HepG2 (cell line): Measurements from ENCODE around the gene S100A16. TPM values are rescaled to one million over a fixed set of nuclear protein-coding genes. Genes with fewer than 3 reads are reported as not detected.

Experiments
- ATAC-seq: fragments of 200-7000 bp; cut with Tn5 transposase; 3 replicates; pipeline ENCODE4 v1.9.1; 2020; ENCODE audit warnings: mild to moderate bottlenecking, moderate library complexity
- BruUV-seq: library from RNA; stranded (reverse); fragments of 400-500 nt; replicated peaks from 2 replicates; lab custom pipeline; 2021; lab: Mats Ljungman, UMichigan
- CTCF ChIA-PET: fragments of 300-600 bp; formaldehyde crosslinking; extraction: SDS; loops from one replicate; lab custom pipeline; 2021; ENCODE audit warnings: low total read pairs, inconsistent platforms, low intra/inter-chr PET ratio; lab: Yijun Ruan, JAX
- POLR2A ChIA-PET: fragments of 350-600 bp; sonication (Branson Sonifier 250); formaldehyde crosslinking; loops from one replicate; lab custom pipeline; 2020; ENCODE audit warnings: antibody characterized with exemption, inconsistent platforms; lab: Yijun Ruan, JAX
- DNase-seq: peaks from one replicate; pipeline ENCODE4 v3.0.0-alpha.2; 2015; ENCODE audit warnings: low spot score
- FAIRE-seq: peaks from 3 replicates; lab custom pipeline; 2011; peaks lifted over from hg19 to GRCh38; lab: Jason Lieb, UNC
- H2AFZ ChIP-seq: one replicate; pipeline ENCODE4 v1.6.1; 2011; ENCODE audit warnings: low read length, inconsistent platforms
- H3K27ac ChIP-seq: fragments of 300-600 bp; 3 replicates; pipeline ENCODE4 v1.8.0; 2011; ENCODE audit warnings: mixed run types, mild to moderate bottlenecking, mixed read lengths, low read length, inconsistent platforms; ENCODE audit not compliant: insufficient read depth; ENCODE audit errors: extremely low read length
- H3K27me3 ChIP-seq, 2 experiments: fragments of 200-600 bp in 1 of 2; 2 replicates in 1 of 2; 3 replicates in 1 of 2; pipeline versions ENCODE4 v1.6.0 to v1.8.0; 2011; ENCODE audit warnings: low read length in 2 of 2, mild to moderate bottlenecking in 2 of 2, moderate library complexity in 2 of 2, inconsistent platforms in 1 of 2; ENCODE audit not compliant: insufficient read depth in 2 of 2, control insufficient read depth in 1 of 2
- H3K36me3 ChIP-seq, 2 experiments: fragments of 200-600 bp in 1 of 2; replicated peaks in 1 of 2; 2 replicates in 1 of 2; 3 replicates in 1 of 2; pipeline versions ENCODE4 v1.5.1 to v1.8.0; 2011; ENCODE audit warnings: low read length in 2 of 2, inconsistent platforms in 1 of 2; ENCODE audit not compliant: insufficient read depth in 2 of 2, control insufficient read depth in 1 of 2
- H3K4me1 ChIP-seq: 2 replicates; pipeline ENCODE4 v1.5.1; 2012; ENCODE audit warnings: low read length, inconsistent platforms; ENCODE audit not compliant: insufficient read depth
- H3K4me2 ChIP-seq: 2 replicates; pipeline ENCODE4 v1.6.0; 2011; ENCODE audit warnings: low read depth, low read length, inconsistent platforms
- H3K4me3 ChIP-seq, 3 experiments: fragments of 200-600 bp in 1 of 3; sonication (generic), shearing (Covaris generic) in 1 of 3; replicated peaks in 1 of 3; 2 replicates each; pipeline ENCODE4 v1.5.1; 2011 to 2016; ENCODE audit warnings: low read length in 3 of 3, inconsistent platforms in 2 of 3, low read depth in 2 of 3, mild to moderate bottlenecking in 2 of 3, control low read depth in 1 of 3, mixed read lengths in 1 of 3; ENCODE audit not compliant: insufficient read depth in 1 of 3
- H3K79me2 ChIP-seq: one replicate; pipeline ENCODE4 v1.6.1; 2011; ENCODE audit warnings: low read length, inconsistent platforms; ENCODE audit not compliant: insufficient read depth
- H3K9ac ChIP-seq: 2 replicates; pipeline ENCODE4 v1.6.0; 2011; ENCODE audit warnings: mild to moderate bottlenecking, low read depth, low read length, inconsistent platforms; ENCODE audit not compliant: insufficient read depth
- H3K9me3 ChIP-seq: 2 replicates; pipeline ENCODE4 v1.5.1; 2012; ENCODE audit warnings: mild to moderate bottlenecking, low read length
- H4K20me1 ChIP-seq: 2 replicates; pipeline ENCODE4 v1.6.0; 2011; ENCODE audit warnings: inconsistent platforms, mild to moderate bottlenecking, low read length, moderate library complexity; ENCODE audit not compliant: insufficient read depth
- HNRNPH1 ChIP-seq: fragments of 200-400 bp; formaldehyde crosslinking; optimal IDR thresholded peaks from 2 replicates; pipeline ENCODE3; 2017; ENCODE audit warnings: mild to moderate bottlenecking, low read depth, low read length
- KDM3A ChIP-seq: IDR thresholded peaks from 2 replicates; pipeline ENCODE4 v1.6.1; 2018; ENCODE audit warnings: low read depth, missing compliant biosample characterization
- KLF16 ChIP-seq, 2 experiments: sonication (generic) in 1 of 2; formaldehyde crosslinking in 1 of 2; IDR thresholded peaks; 2 replicates each; pipeline versions ENCODE4 v1.6.1 to v1.8.0; 2016 to 2023; ENCODE audit warnings: missing genetic modification reagents in 2 of 2, missing compliant biosample characterization in 1 of 2
- PAX8 ChIP-seq: sonication (generic); formaldehyde crosslinking; IDR thresholded peaks from 2 replicates; pipeline ENCODE4 v1.8.0; 2022; ENCODE audit warnings: mild to moderate bottlenecking, missing genetic modification reagents, borderline replicate concordance
- REPIN1 ChIP-seq: sonication (generic); formaldehyde crosslinking; IDR thresholded peaks from 2 replicates; pipeline ENCODE4 v1.8.0; 2022; ENCODE audit warnings: missing genetic modification reagents, low read depth, mild to moderate bottlenecking, borderline replicate concordance
- RXRB ChIP-seq: IDR thresholded peaks from 2 replicates; pipeline ENCODE4 v1.6.1; 2016; ENCODE audit warnings: borderline replicate concordance, missing genetic modification reagents, missing compliant biosample characterization
- STAT5B ChIP-seq: sonication (generic); formaldehyde crosslinking; IDR thresholded peaks from 2 replicates; pipeline ENCODE4 v1.4.0; 2020; ENCODE audit warnings: missing genetic modification reagents
- THAP7 ChIP-seq: sonication (generic); formaldehyde crosslinking; IDR thresholded peaks from 2 replicates; pipeline ENCODE4 v1.8.1; 2023; ENCODE audit warnings: mild to moderate bottlenecking, missing genetic modification reagents
- ZBTB3 ChIP-seq: sonication (generic); formaldehyde crosslinking; IDR thresholded peaks from 2 replicates; pipeline ENCODE4 v1.4.0; 2020; ENCODE audit warnings: low read depth, mild to moderate bottlenecking, moderate library complexity, missing genetic modification reagents, borderline replicate concordance
- ZFP91 ChIP-seq: sonication (generic); formaldehyde crosslinking; IDR thresholded peaks from 2 replicates; pipeline ENCODE4 v1.9.0; 2022; ENCODE audit warnings: missing genetic modification reagents, mild to moderate bottlenecking, borderline replicate concordance
- ZNF407 ChIP-seq: sonication (generic); formaldehyde crosslinking; IDR thresholded peaks from one replicate; pipeline ENCODE4 v1.5.1; 2020; ENCODE audit warnings: mild to moderate bottlenecking, missing genetic modification reagents; ENCODE audit errors: not compliant biosample characterization
- WGBS: methylation state at CpG from one replicate; pipeline ENCODE4 v1.1.6; 2017; ENCODE audit warnings: low lambda C conversion rate; 5-methylcytosine and 5-hydroxymethylcytosine counted together
- in situ Hi-C: cut with HindIII; loops from 2 replicates; pipeline ENCODE4 v1.10.0; 2017; ENCODE audit warnings: low pct_unique_long_range_greater_than_20kb; ENCODE audit not compliant: extremely low pct_ligation_motif_present
- intact Hi-C: fragments of 100-400 bp; cut with micrococcal nuclease; formaldehyde crosslinking; loops from one replicate; pipeline ENCODE4 v1.10.0; 2022; ENCODE audit not compliant: unreplicated experiment
- polyA plus RNA-seq, 8 experiments: library from polyadenylated mRNA; depleted of rRNA in 3 of 8; stranded (reverse) in 7 of 8; unstranded in 1 of 8; fragments of >200 nt; fragmentation: Illumina TruSeq in 4 of 8; extraction: Trizol in 4 of 8; gene quantifications; 2 replicates each; pipeline versions ENCODE4 v1.2.1 to v1.2.3, GENCODE V29; 2011 to 2016; ENCODE audit warnings: low read depth in 4 of 8, missing spikeins in 1 of 8, mixed read lengths in 1 of 8; ENCODE audit not compliant: insufficient read depth in 1 of 8
- total RNA-seq, 5 experiments: library from RNA; depleted of rRNA; stranded (reverse); fragments of >200 nt; fragmentation: Illumina TruSeq; extraction: Trizol; gene quantifications; 2 replicates each; pipeline ENCODE4 v1.2.3, GENCODE V29; 2016; ENCODE audit warnings: low read depth in 1 of 5
- TF ChIP-seq, protein P1 (sequence below): sonication (generic); formaldehyde crosslinking; IDR thresholded peaks from 2 replicates; pipeline ENCODE4 v1.4.0; 2020; ENCODE audit warnings: missing genetic modification reagents

Gene S100A16
- total and polyA plus RNA-seq, 2 of the 13 experiments (the other 11 are each of a cell fraction or from before 2014, with no cell fraction given): 46.0 to 195 TPM

GRCh38 chr1:153572569-153573015, 40.3 kb downstream of the S100A16 start:
- 6% methylated on average over 2 of the region's 3 CpGs for WGBS
- H3K4me1 ChIP-seq: peaks cover 41% of the 10 kb centered on the region
- H3K9ac ChIP-seq: no peak overlapping the region
- FAIRE-seq (peak; percentile 36), ATAC-seq (peak; percentile 87), DNase-seq (peak; percentile 72)
- in situ Hi-C loops (loop anchor here (5.0 kb wide), 1 partner anchor 55 kb away; the partner anchor contains the start of genes S100A1 and S100A13), intact Hi-C loops (loop anchor here (1.0 kb wide), 3 partner anchors 55 to 196 kb away; partner anchors contain the start of gene S100A13)
- no peaks in the 10 kb centered on the region for H3K36me3 ChIP-seq
- H3K4me3 ChIP-seq: no peak overlapping the region
- H3K79me2 ChIP-seq: no peaks in the 10 kb centered on the region
- no peak overlapping the region for H2AFZ ChIP-seq
- H3K27me3 ChIP-seq: no peaks in the 10 kb centered on the region; a peak in 1 of 5 replicates
- CTCF ChIA-PET: interaction anchor here (1.2 to 2.8 kb wide), 4 partner anchors 55 to 177 kb away, joined by 4 to 18 read pairs (median 6); partner anchors contain the start of genes S100A1 and S100A13
- no peak overlapping the region for H3K4me2 ChIP-seq
- no TSS peak for BruUV-seq
- no peaks in the 10 kb centered on the region for H4K20me1 ChIP-seq
- POLR2A ChIA-PET: interaction anchor here (0.8 to 1.8 kb wide), 9 partner anchors 37 to 99 kb away, joined by 3 to 17 read pairs (median 4); partner anchors contain the start of genes CHTOP, S100A1, S100A13 and S100A16
- no peaks in the 10 kb centered on the region for H3K9me3 ChIP-seq
- no peak overlapping the region for H3K27ac ChIP-seq
- TF ChIP-seq ZNF407 (no peak), THAP7 (no peak), HNRNPH1 (no peak), RXRB (CRISPR knock-in tag) (0 out of 2 replicates have a peak, but pooled peaks have one; percentile 38), KDM3A (CRISPR knock-in tag) (no peak), REPIN1 (CRISPR knock-in tag) (0 out of 2 replicates have a peak, but pooled peaks have one; percentile 29), KLF16 (CRISPR knock-in tag; IDR thresholded peaks at IDR 0.05) (peak in 1 of 2 experiments; percentile 50; a peak in 1 of 4 replicates), PAX8 (CRISPR knock-in tag) (no peak), ZFP91 (no peak), STAT5B (CRISPR knock-in tag) (no peak), ZBTB3 (no peak)
- TF ChIP-seq, protein P1, sequence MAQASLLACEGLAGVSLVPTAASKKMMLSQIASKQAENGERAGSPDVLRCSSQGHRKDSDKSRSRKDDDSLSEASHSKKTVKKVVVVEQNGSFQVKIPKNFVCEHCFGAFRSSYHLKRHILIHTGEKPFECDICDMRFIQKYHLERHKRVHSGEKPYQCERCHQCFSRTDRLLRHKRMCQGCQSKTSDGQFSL (CRISPR knock-in tag): no peak
